ENCODE data around the gene RAB7A.

Gene RAB7A

DNA sequence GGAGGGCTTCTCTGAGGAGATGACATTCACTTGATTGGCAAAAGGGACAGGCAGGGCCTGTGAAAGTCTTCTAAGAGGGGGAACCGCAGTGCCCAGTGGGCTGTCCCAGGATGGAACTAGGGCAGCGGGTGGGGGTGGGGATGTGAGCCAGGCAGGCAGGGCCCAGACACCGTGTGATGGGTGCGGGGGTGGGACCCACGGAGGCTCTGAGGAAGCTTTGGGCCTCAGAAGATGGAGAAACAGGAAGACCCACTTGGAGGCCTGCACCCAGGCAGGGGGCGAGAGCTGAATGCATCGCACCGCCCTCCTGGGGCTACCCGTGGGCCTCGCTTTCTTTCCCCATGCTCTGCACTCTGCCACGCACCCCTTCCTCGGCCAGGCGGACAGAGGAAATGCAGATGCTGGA, 120.5 kb downstream of the RAB7A start:
- Mint-ChIP-seq H3K4me1 (ENCODE audit: low read depth) (peaks cover 11% of the 10 kb centered on the region), H3K9me3 (no peaks in the 10 kb centered on the region), H3K4me3 (peak overlapping the region; percentile 74), H3K27ac (peak overlapping the region; percentile 62), H3K27me3 (ENCODE audit: low read depth) (peaks cover 2% of the 10 kb centered on the region), H3K36me3 (ENCODE audit: low read depth) (no peaks in the 10 kb centered on the region)

GRCh38 chr3:128847666-128848370, 121.8 kb downstream of the RAB7A start:
- Mint-ChIP-seq H3K36me3 (ENCODE audit: low read depth) (no peaks in the 10 kb centered on the region), H3K4me3 (no peak overlapping the region), H3K27ac (no peak overlapping the region), H3K9me3 (no peaks in the 10 kb centered on the region), H3K4me1 (ENCODE audit: low read depth) (peaks cover 11% of the 10 kb centered on the region), H3K27me3 (ENCODE audit: low read depth) (no peaks in the 10 kb centered on the region)

- Mint-ChIP-seq H3K27ac (no peak overlapping the region), H3K36me3 (ENCODE audit: low read depth) (no peaks in the 10 kb centered on the region), H3K4me3 (no peak overlapping the region), H3K4me1 (ENCODE audit: low read depth) (peaks cover 11% of the 10 kb centered on the region), H3K9me3 (peaks cover 4% of the 10 kb centered on the region), H3K27me3 (ENCODE audit: low read depth) (no peaks in the 10 kb centered on the region)
These were observed 123.0 kb downstream of the RAB7A start for GRCh38 chr3:128848936-128849335.

DNA sequence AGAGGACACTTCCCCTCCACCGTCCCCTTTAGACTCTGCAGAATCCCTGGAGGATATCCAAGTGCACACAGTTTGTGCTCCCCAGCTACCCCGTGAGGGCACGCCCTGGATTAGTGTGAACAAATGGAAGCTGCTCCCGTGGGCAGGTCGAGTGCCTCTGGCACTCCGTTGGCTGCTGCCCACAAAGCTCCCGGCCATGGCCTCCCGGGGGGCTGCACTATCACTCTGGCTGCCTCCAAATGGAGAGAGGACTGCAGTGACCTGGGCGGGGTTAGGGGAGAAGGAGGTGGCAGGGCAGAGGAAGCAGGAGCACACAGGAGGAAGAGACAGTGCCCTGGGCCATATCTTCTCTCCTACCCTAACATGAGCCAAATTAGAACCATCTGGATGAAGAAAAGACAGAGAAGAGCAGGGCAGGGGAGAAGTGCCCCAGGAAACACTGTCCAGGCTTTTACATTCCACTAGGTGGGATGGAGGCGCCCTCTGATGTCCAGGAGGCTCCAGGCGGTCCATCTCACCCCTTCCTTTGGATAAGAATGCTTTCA, 124.0 kb downstream of the RAB7A start:
- no peak overlapping the region for H3K4me3 Mint-ChIP-seq
- H3K4me1 Mint-ChIP-seq (ENCODE audit: low read depth) = peaks cover 10% of the 10 kb centered on the region
- H3K36me3 Mint-ChIP-seq (ENCODE audit: low read depth) = no peaks in the 10 kb centered on the region
- peaks cover 14% of the 10 kb centered on the region for H3K9me3 Mint-ChIP-seq
- H3K27ac Mint-ChIP-seq = no peak overlapping the region
- H3K27me3 Mint-ChIP-seq (ENCODE audit: low read depth) = no peaks in the 10 kb centered on the region

DNA sequence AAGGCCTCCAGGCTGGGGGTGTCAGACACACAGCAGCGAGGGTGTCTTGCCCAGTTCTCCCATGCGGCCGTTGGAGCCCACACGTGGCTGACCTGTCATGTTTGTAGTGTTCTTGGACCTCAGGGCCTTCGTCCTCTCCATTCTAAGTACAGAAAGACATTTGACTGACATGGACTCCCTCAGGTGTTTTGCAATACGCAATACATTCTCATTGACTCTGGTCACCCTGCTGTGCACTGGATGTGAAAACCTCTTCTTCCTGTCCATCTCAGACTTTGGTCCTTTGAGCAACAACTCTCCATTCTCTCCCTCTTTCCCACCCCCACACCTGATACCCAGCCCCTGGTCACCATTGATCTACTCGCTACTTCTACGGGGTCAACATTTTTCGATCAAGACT, 124.6 kb downstream of the RAB7A start:
- Mint-ChIP-seq H3K4me1 (ENCODE audit: low read depth) (peaks cover 6% of the 10 kb centered on the region), H3K9me3 (peaks cover 20% of the 10 kb centered on the region), H3K27ac (no peak overlapping the region), H3K27me3 (ENCODE audit: low read depth) (no peaks in the 10 kb centered on the region), H3K36me3 (ENCODE audit: low read depth) (no peaks in the 10 kb centered on the region), H3K4me3 (no peak overlapping the region)

DNA sequence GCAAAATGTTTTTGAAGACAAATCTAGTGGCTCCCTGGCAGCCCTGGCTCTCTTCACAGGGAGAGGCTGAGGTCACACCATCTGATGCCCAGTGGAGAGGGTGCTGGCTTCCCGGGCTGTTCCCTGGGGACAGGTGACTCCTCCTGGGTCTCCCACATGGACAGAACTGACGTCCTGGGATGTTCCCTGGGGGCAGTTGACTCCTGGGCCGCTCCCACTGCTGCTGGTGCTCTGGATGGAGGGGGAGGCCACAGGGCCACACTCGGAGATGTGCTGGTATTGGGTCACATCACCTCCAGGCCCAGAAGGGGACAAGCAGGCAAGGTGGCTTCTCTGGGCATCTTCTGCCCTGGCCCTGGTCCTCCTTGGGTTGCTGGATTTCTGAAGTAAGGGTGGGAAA, 125.6 kb downstream of the RAB7A start:
- Mint-ChIP-seq H3K27me3 (ENCODE audit: low read depth) (no peaks in the 10 kb centered on the region), H3K4me1 (ENCODE audit: low read depth) (peaks cover 2% of the 10 kb centered on the region), H3K9me3 (peaks cover 27% of the 10 kb centered on the region), H3K27ac (no peak overlapping the region), H3K36me3 (ENCODE audit: low read depth) (no peaks in the 10 kb centered on the region), H3K4me3 (no peak overlapping the region)

DNA sequence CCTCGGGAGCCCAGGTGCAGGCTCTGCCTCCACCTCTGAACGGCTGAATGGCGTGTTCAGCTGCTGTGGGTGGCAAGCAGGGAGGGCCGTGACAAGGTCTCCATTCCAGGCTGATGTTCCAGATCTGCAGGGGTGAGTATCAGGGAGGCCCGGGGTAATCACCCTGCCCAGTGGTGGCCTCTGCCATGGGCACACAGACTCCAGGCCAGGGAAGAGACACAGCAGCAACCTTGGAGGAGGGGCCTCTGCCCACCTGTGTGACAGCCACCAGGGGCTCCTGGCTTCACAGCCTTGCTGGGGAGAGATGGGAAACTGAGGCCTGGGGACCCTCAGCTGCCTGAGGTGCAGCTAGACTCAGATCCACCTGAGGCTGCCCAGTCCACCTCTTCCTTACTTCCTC, 127.8 kb downstream of the RAB7A start:
- Mint-ChIP-seq H3K9me3 (peaks cover 45% of the 10 kb centered on the region), H3K4me3 (no peak overlapping the region), H3K27ac (no peak overlapping the region)

GRCh38 chr3:128854475-128854874, 128.5 kb downstream of the RAB7A start:
- Mint-ChIP-seq H3K9me3 (peaks cover 51% of the 10 kb centered on the region), H3K4me1 (ENCODE audit: low read depth) (peaks cover 2% of the 10 kb centered on the region), H3K36me3 (ENCODE audit: low read depth) (peaks cover 7% of the 10 kb centered on the region), H3K4me3 (no peak overlapping the region), H3K27ac (no peak overlapping the region), H3K27me3 (ENCODE audit: low read depth) (no peaks in the 10 kb centered on the region)

More for the DNA sequence above, 127.8 kb downstream of the RAB7A start:
- H3K36me3 Mint-ChIP-seq (ENCODE audit: low read depth) = peaks cover 4% of the 10 kb centered on the region
- peaks cover 2% of the 10 kb centered on the region for H3K4me1 Mint-ChIP-seq (ENCODE audit: low read depth)
- no peaks in the 10 kb centered on the region for H3K27me3 Mint-ChIP-seq (ENCODE audit: low read depth)

- Mint-ChIP-seq H3K4me1 (ENCODE audit: low read depth) (peaks cover 2% of the 10 kb centered on the region), H3K27me3 (ENCODE audit: low read depth) (no peaks in the 10 kb centered on the region), H3K36me3 (ENCODE audit: low read depth) (peaks cover 7% of the 10 kb centered on the region), H3K27ac (no peak overlapping the region), H3K4me3 (no peak overlapping the region), H3K9me3 (peaks cover 61% of the 10 kb centered on the region)
These were observed 129.6 kb downstream of the RAB7A start for GRCh38 chr3:128855569-128855968.

DNA sequence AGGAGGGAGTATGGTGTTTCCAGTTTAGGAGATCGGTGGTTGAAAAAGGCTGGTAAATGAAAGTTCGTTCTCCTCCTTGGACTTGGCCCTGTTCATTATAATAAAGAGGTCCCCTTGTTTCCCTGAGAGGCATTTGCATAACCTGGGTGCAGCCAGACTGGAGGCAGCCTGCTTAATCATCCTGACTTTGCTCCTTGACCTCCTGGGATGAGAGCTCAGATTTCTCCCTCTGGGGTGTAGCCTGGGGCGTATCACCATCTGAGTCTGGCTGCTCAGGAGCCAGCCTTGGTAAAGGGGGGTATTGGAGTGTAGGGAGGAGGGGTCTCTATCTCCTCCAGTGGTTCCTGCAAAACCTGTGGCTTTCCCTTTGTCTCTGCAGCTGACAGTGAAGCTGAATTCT, 132.2 kb downstream of the RAB7A start:
- Mint-ChIP-seq H3K27me3 (ENCODE audit: low read depth) (no peaks in the 10 kb centered on the region), H3K27ac (no peak overlapping the region), H3K4me3 (no peak overlapping the region), H3K9me3 (peaks cover 73% of the 10 kb centered on the region), H3K36me3 (ENCODE audit: low read depth) (peaks cover 11% of the 10 kb centered on the region), H3K4me1 (ENCODE audit: low read depth) (no peaks in the 10 kb centered on the region)

DNA sequence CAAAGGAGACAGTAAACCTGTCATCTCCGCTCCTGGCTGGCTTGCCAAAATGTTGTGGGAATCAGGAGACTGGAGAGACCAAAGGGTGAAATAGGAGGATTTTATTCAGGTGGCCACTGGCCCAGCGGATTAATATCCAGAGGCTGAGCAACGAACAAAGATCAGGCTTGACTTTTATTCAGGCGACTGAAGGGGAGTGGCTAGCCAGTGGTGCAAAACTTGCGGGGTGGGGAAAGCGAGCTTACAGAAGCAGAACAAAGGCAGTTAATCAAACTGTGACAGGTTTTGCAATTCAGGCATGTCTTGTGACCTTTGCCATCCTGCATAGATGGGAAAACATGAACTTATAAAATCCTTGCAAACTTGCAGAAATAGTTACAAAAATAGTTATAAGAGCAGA, 133.6 kb downstream of the RAB7A start:
- Mint-ChIP-seq H3K4me1 (ENCODE audit: low read depth) (no peaks in the 10 kb centered on the region), H3K9me3 (peaks cover 62% of the 10 kb centered on the region)

DNA sequence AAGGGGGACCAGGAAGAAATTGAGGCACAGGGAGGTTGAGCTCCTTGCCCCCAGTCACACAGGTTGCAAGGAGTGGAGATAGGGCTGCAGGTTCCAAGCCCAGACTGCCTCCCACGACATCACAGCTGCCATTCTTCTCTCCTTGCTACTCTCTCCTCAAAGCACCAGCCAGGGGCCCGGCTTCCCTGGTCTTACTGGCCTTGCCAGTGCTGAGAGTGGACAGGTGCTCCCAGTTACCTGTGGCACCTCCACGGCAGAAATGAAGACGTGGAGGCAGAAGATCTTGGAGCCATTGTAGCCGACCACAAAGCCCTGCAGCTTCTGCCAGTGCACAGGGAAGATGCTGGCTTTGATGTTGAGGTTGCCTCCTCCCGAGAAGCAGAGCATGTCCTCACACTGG, 135.5 kb downstream of the RAB7A start:
- H3K36me3 Mint-ChIP-seq (ENCODE audit: low read depth) = peaks cover 12% of the 10 kb centered on the region
- no peak overlapping the region for H3K4me3 Mint-ChIP-seq
- H3K4me1 Mint-ChIP-seq (ENCODE audit: low read depth) = no peaks in the 10 kb centered on the region
- no peaks in the 10 kb centered on the region for H3K27me3 Mint-ChIP-seq (ENCODE audit: low read depth)
- H3K27ac Mint-ChIP-seq = no peak overlapping the region
- H3K9me3 Mint-ChIP-seq = peaks cover 46% of the 10 kb centered on the region

More for the DNA sequence above, 133.6 kb downstream of the RAB7A start:
- Mint-ChIP-seq H3K27ac (no peak overlapping the region), H3K27me3 (ENCODE audit: low read depth) (no peaks in the 10 kb centered on the region), H3K4me3 (no peak overlapping the region), H3K36me3 (ENCODE audit: low read depth) (peaks cover 11% of the 10 kb centered on the region)

- Mint-ChIP-seq H3K36me3 (ENCODE audit: low read depth) (peaks cover 9% of the 10 kb centered on the region), H3K27me3 (ENCODE audit: low read depth) (no peaks in the 10 kb centered on the region), H3K4me1 (ENCODE audit: low read depth) (peaks cover 2% of the 10 kb centered on the region)
These were observed 137.6 kb downstream of the RAB7A start for GRCh38 chr3:128863560-128863959.

More at GRCh38 chr3:128863560-128863959, 137.6 kb downstream of the RAB7A start:
- Mint-ChIP-seq H3K4me3 (no peak overlapping the region), H3K9me3 (peaks cover 31% of the 10 kb centered on the region), H3K27ac (no peak overlapping the region)

Measured in T-helper 1 cell treated with Interleukin-12 subunit alpha and Interleukin-12 subunit beta and Interleukin-4 antibody, amounts not matched to agents 30 μg/mL and 1 μg/mL, for 36 hours (primary cell).